Stomach smooth muscle (tissue), 2 donors: ENCODE results near the gene FAR1.

ENCODE experiments used
- H3K27ac ChIP-seq: one replicate; pipeline ENCODE4 v1.7.0; 2013; ENCODE audit warnings: mild to moderate bottlenecking, low read length, inconsistent platforms
- H3K27me3 ChIP-seq, 2 donors: one replicate each; pipeline ENCODE4 v1.7.0; 2013; ENCODE audit warnings: low read length in 2 of 2; ENCODE audit not compliant: insufficient read depth in 2 of 2, control insufficient read depth in 1 of 2
- H3K36me3 ChIP-seq, 2 donors: one replicate each; pipeline ENCODE4 v1.7.0; 2013; ENCODE audit warnings: low read length in 2 of 2; ENCODE audit not compliant: control insufficient read depth in 2 of 2, insufficient read depth in 2 of 2
- H3K4me1 ChIP-seq: one replicate; pipeline ENCODE4 v1.7.0; 2013; ENCODE audit warnings: low read length; ENCODE audit not compliant: control insufficient read depth, insufficient read depth
- H3K4me3 ChIP-seq, 2 donors: one replicate each; pipeline ENCODE4 v1.7.0; 2013; ENCODE audit warnings: low read length in 2 of 2
- H3K9ac ChIP-seq, 2 donors: one replicate each; pipeline ENCODE4 v1.7.0; 2013; ENCODE audit warnings: low read length in 2 of 2, mild to moderate bottlenecking in 1 of 2
- H3K9me3 ChIP-seq, 2 donors: one replicate each; pipeline ENCODE4 v1.7.0; 2013; ENCODE audit warnings: low read length in 2 of 2; ENCODE audit not compliant: control insufficient read depth in 2 of 2
- donor health status: healthy.
- donor health status: Pancreatic carcinoma.

The FAR1 gene

DNA sequence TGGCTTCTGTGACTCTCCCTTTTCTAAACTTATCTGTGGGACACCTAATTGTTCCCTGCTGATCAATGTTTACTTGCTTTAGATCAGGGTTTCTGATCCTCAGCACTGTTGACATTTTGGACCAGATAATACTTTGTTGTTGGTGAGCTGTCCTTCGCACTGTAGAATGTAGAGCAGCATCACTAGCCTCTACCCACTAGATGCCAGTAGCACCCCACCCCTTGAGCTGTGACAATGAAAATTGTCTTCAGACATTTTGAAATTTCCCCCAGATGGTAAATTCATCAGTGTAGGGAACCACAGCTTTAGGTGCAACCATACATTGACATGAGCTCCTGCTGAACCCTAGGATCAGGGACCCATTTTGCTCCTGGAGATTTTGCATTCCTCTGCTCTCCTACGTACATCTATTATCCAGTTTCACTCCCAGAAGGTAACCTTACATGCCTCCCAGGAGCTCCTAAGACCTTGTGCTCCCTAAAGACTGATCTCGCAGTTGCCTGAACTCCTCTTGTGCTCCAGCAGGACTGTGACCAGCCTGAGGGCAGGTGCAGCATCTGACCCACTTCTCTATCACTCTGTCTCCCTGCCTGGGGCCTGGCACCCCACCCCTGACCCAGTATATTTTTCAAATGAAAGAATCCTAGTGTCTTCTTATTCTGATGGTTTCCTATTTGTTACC lies 107.8 kb downstream of the FAR1 start:
- H3K9ac ChIP-seq, result no peak overlapping the region
- no peaks in the 10 kb centered on the region for H3K27me3 ChIP-seq

DNA sequence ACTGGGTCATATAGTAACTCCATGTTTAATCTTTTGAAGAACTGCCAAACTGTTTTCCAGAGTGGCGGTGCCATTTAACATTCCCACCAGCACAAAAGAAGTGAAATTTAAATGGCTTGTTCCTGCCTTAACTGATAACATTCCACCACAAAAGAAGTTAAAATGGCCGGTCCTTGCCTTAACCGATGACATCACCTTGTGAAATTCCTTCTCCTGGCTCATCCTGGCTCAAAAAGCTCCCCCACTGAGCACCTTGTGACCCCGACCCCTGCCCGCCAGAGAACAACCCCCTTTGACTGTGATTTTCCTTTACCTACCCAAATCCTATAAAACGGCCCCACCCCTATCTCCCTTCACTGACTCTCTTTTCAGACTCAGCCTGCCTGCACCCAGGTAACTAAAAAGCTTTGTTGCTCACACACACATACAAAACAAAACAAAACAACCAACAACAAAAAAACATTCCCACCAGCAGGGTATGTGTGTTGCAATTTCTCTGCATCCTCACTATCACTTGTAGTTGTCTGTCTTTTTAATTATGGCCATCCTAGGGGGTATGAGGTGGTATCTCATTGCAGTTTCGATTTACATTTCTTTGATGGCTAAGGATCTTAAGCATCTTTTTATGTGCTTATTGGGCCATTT lies 109.0 kb downstream of the FAR1 start:
- Histone ChIP-seq H3K36me3 (no peaks in the 10 kb centered on the region), H3K27me3 (no peaks in the 10 kb centered on the region), H3K4me1 (no peaks in the 10 kb centered on the region), H3K4me3 (no peak overlapping the region), H3K9ac (no peak overlapping the region), H3K9me3 (peaks cover 0 to 5% of the 10 kb centered on the region in 2 donors), H3K27ac (no peak overlapping the region)

More for the DNA sequence above, 107.8 kb downstream of the FAR1 start:
- Histone ChIP-seq H3K9me3 (peaks cover 0 to 5% of the 10 kb centered on the region in 2 donors), H3K4me3 (no peak overlapping the region), H3K36me3 (no peaks in the 10 kb centered on the region), H3K27ac (no peak overlapping the region), H3K4me1 (no peaks in the 10 kb centered on the region)

DNA sequence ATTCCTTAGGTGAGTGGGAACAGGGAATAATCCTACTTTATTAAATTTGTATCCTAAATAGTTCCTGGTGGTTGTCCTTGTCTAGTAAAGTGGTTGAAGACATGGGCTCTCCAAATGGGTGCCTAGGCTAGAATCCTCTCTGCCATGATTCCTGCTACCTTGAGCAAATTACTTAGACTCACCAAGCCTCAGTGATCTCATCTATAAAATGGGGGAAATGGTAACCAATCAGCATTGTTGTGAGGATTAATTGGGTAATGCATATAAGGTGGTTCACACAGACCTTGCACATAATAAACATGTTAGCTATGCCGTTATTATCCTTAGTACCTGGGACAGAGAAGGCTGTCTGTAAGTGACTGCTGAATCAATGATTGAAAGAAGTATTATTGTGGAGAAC lies 109.9 kb downstream of the FAR1 start:
- no peaks in the 10 kb centered on the region for H3K4me1 ChIP-seq
- no peak overlapping the region for H3K27ac ChIP-seq
- no peak overlapping the region for H3K4me3 ChIP-seq
- H3K27me3 ChIP-seq, result no peaks in the 10 kb centered on the region
- H3K9me3 ChIP-seq, result peaks cover 0 to 5% of the 10 kb centered on the region in 2 donors
- no peak overlapping the region for H3K9ac ChIP-seq
- H3K36me3 ChIP-seq, result no peaks in the 10 kb centered on the region

DNA sequence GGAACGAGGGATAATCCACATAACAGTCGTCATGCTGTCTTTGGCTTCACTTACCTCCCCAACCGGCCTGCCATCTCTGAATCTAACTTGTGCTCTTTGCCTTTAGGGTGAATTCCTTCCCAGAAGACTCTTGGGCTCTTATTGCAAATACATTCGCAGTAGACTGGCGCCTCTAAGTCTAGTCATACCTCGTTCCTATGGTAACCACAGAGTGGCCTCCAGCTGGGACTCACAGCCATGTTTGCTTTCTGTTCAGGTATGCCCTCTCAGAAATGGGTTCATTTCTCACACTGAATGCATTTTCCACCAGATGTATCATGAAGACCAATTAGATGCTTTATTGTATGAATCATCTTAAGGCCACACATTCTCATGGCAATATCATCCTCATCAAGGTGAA lies 112.7 kb downstream of the FAR1 start:
- no peaks in the 10 kb centered on the region for H3K36me3 ChIP-seq
- H3K9ac ChIP-seq, result no peak overlapping the region
- no peaks in the 10 kb centered on the region for H3K4me1 ChIP-seq
- H3K4me3 ChIP-seq, result no peak overlapping the region
- no peaks in the 10 kb centered on the region for H3K27me3 ChIP-seq
- H3K9me3 ChIP-seq, result peaks cover 0 to 5% of the 10 kb centered on the region in 2 donors
- H3K27ac ChIP-seq, result no peak overlapping the region
